Sigmoid colon (tissue), 7 donors: ENCODE data around the gene FHOD3. TPM values are rescaled to one million over a fixed set of nuclear protein-coding genes. Genes with fewer than 3 reads are reported as not detected.
A peak's percentile ranks its signal among the peaks of the same experiment; 100 is the strongest.

Source experiments
- DNase-seq: peaks from one replicate; pipeline ENCODE4 v3.0.0-alpha.2; 2019
- H3K27ac ChIP-seq, 4 donors: fragments of 200-600 bp; sonication (generic); one replicate each; pipeline ENCODE4 v1.5.1; 2016 to 2019; ENCODE audit warnings: mild to moderate bottlenecking in 1 of 4
- H3K27me3 ChIP-seq, 3 donors: fragments of 200-600 bp; sonication (generic); one replicate each; pipeline ENCODE4 v1.5.1; 2019; ENCODE audit warnings: mild to moderate bottlenecking in 1 of 3
- H3K36me3 ChIP-seq, 4 donors: fragments of 200-600 bp; sonication (generic); one replicate each; pipeline ENCODE4 v1.5.1; 2016 to 2019
- H3K4me1 ChIP-seq, 4 donors: fragments of 200-600 bp; sonication (generic); one replicate each; pipeline ENCODE4 v1.5.1; 2017 to 2019
- H3K4me3 ChIP-seq, 4 donors: fragments of 200-600 bp; sonication (generic); one replicate each; pipeline ENCODE4 v1.5.1; 2017 to 2019; ENCODE audit warnings: mild to moderate bottlenecking in 2 of 4, moderate library complexity in 1 of 4
- H3K9me3 ChIP-seq, 4 donors: fragments of 200-600 bp in 3 of 4; sonication (generic) in 3 of 4; one replicate each; pipeline versions ENCODE4 v1.5.1 to v1.6.1; 2013 to 2019
- CTCF ChIP-seq, 4 experiments: fragments of 450-650 bp in 3 of 4; fragments of 200-600 bp in 1 of 4; IDR thresholded peaks; one replicate each; pipeline ENCODE4 v1.5.1; 2016 to 2019; ENCODE audit warnings: antibody characterized with exemption in 4 of 4, mild to moderate bottlenecking in 3 of 4, moderate library complexity in 2 of 4
- EP300 ChIP-seq, 4 donors: sonication (generic); formaldehyde crosslinking; IDR thresholded peaks; one replicate each; pipeline ENCODE4 v1.6.1; 2017; ENCODE audit warnings: antibody characterized with exemption in 4 of 4
- POLR2A ChIP-seq, 2 donors: fragments of 450-650 bp; IDR thresholded peaks; one replicate each; pipeline ENCODE4 v1.6.1; 2016; ENCODE audit warnings: antibody characterized with exemption in 2 of 2, mild to moderate bottlenecking in 2 of 2, moderate library complexity in 2 of 2
- POLR2AphosphoS5 ChIP-seq, 4 donors: sonication (generic); formaldehyde crosslinking; IDR thresholded peaks; one replicate each; pipeline ENCODE4 v1.6.1; 2017; ENCODE audit warnings: antibody characterized with exemption in 4 of 4
- WGBS, 2 donors: extraction: QIAGEN DNeasy Blood & Tissue Kit; methylation state at CpG; one replicate each; pipeline ENCODE4 v1.1.7; 2013; 5-methylcytosine and 5-hydroxymethylcytosine counted together
- intact Hi-C: fragments of 100-400 bp; cut with DNase I; formaldehyde crosslinking; loops from one replicate; pipeline ENCODE4 v1.15.1; 2023
- polyA plus RNA-seq, 3 donors: library from polyadenylated mRNA; stranded (reverse); fragments of 200-250 nt; gene quantifications; one replicate each; pipeline ENCODE4 v1.2.3, GENCODE V29; 2013
- total RNA-seq, 4 donors: library from RNA; depleted of rRNA; stranded (reverse); fragments of >200 nt; gene quantifications; one replicate each; pipeline ENCODE4 v1.1.0, GENCODE V29; 2016
- donor health status: healthy with polysubstance abuse.
- donor health status: Bipolar disorder and iron deficiency.
- donor health status: healthy.

FHOD3 gene
- total and polyA plus RNA-seq, 7 donors = 1.2 to 24.9 (median 9.5) TPM

- Histone ChIP-seq H3K9me3 (no peaks in the 10 kb centered on the region), H3K27ac (no peak overlapping the region), H3K4me3 (no peak overlapping the region)
Measured at GRCh38 chr18:36708366-36708765, 410.9 kb downstream of the FHOD3 start.

GRCh38 chr18:36709315-36709714, 411.8 kb downstream of the FHOD3 start:
- TF ChIP-seq POLR2AphosphoS5 (IDR thresholded peaks at IDR 0.05) = no peak
- no peak for TF ChIP-seq EP300 (IDR thresholded peaks at IDR 0.05)
- TF ChIP-seq POLR2A (IDR thresholded peaks at IDR 0.05) = no peak
- no peak for TF ChIP-seq CTCF (IDR thresholded peaks at IDR 0.05)
- DNase-seq = no peak
- Histone ChIP-seq H3K27ac (no peak overlapping the region), H3K27me3 (no peaks in the 10 kb centered on the region), H3K4me1 (peaks cover 0 to 43% (median 35%) of the 10 kb centered on the region in 4 donors), H3K36me3 (peaks cover 0 to 4% (median 0%) of the 10 kb centered on the region in 4 donors), H3K4me3 (no peak overlapping the region), H3K9me3 (no peaks in the 10 kb centered on the region)
- 91 to 93% methylated on average over 6 of the region's 6 CpGs for WGBS, 2 donors
- intact Hi-C loops = no loop called here

More at GRCh38 chr18:36708366-36708765, 410.9 kb downstream of the FHOD3 start:
- H3K27me3 ChIP-seq = no peaks in the 10 kb centered on the region
- no peak for DNase-seq
- H3K36me3 ChIP-seq = peaks cover 0 to 4% (median 0%) of the 10 kb centered on the region in 4 donors
- peaks cover 0 to 46% (median 36%) of the 10 kb centered on the region in 4 donors for H3K4me1 ChIP-seq
- WGBS, 2 donors = 80 to 89% methylated on average over 4 of the region's 4 CpGs
- TF ChIP-seq POLR2AphosphoS5 (IDR thresholded peaks at IDR 0.05) = no peak
- TF ChIP-seq POLR2A (IDR thresholded peaks at IDR 0.05) = no peak
- TF ChIP-seq EP300 (IDR thresholded peaks at IDR 0.05) = no peak
- TF ChIP-seq CTCF (IDR thresholded peaks at IDR 0.05) = no peak
- intact Hi-C loops = no loop called here

- 80 to 81% methylated on average over 6 of the region's 6 CpGs for WGBS, 2 donors
- TF ChIP-seq CTCF (IDR thresholded peaks at IDR 0.05) (no peak), POLR2AphosphoS5 (IDR thresholded peaks at IDR 0.05) (no peak), EP300 (IDR thresholded peaks at IDR 0.05) (no peak), POLR2A (IDR thresholded peaks at IDR 0.05) (no peak)
- H3K27ac ChIP-seq = peak overlapping the region in 3 of 4 donors; percentile 32 to 70 (median 58)
- H3K4me1 ChIP-seq = peaks cover 0 to 25% (median 20%) of the 10 kb centered on the region in 4 donors
- H3K27me3 ChIP-seq = no peaks in the 10 kb centered on the region
- no peaks in the 10 kb centered on the region for H3K9me3 ChIP-seq
- H3K4me3 ChIP-seq = no peak overlapping the region
- no peak for DNase-seq
- intact Hi-C loops = no loop called here
- H3K36me3 ChIP-seq = peaks cover 0 to 4% (median 0%) of the 10 kb centered on the region in 4 donors
Measured at GRCh38 chr18:36711014-36711725, 413.7 kb downstream of the FHOD3 start.

- Histone ChIP-seq H3K36me3 (peaks cover 0 to 4% (median 0%) of the 10 kb centered on the region in 4 donors), H3K27me3 (no peaks in the 10 kb centered on the region), H3K9me3 (no peaks in the 10 kb centered on the region), H3K27ac (peak overlapping the region in 3 of 4 donors; percentile 32 to 70 (median 58)), H3K4me1 (peaks cover 0 to 21% (median 18%) of the 10 kb centered on the region in 4 donors), H3K4me3 (no peak overlapping the region)
- intact Hi-C loops = no loop called here
- DNase-seq = no peak
- peak in 2 of 4 donors; percentile 46 to 57 for TF ChIP-seq POLR2AphosphoS5 (IDR thresholded peaks at IDR 0.05)
- no peak for TF ChIP-seq EP300 (IDR thresholded peaks at IDR 0.05)
- WGBS, 2 donors = 71 to 75% methylated on average over 6 of the region's 6 CpGs
Measured at GRCh38 chr18:36711813-36712444, 414.4 kb downstream of the FHOD3 start.

GRCh38 chr18:36714476-36714875, 417.0 kb downstream of the FHOD3 start:
- Histone ChIP-seq H3K4me1 (peaks cover 0 to 21% (median 18%) of the 10 kb centered on the region in 4 donors), H3K27me3 (no peaks in the 10 kb centered on the region)

More at GRCh38 chr18:36714476-36714875, 417.0 kb downstream of the FHOD3 start:
- WGBS, 2 donors = 93 to 94% methylated on average over 3 of the region's 3 CpGs
- TF ChIP-seq POLR2AphosphoS5 (IDR thresholded peaks at IDR 0.05) (no peak), CTCF (IDR thresholded peaks at IDR 0.05) (no peak), POLR2A (IDR thresholded peaks at IDR 0.05) (no peak), EP300 (IDR thresholded peaks at IDR 0.05) (no peak)
- no peak overlapping the region for H3K4me3 ChIP-seq
- no peak overlapping the region for H3K27ac ChIP-seq
- intact Hi-C loops = no loop called here
- DNase-seq = no peak
- no peaks in the 10 kb centered on the region for H3K9me3 ChIP-seq
- peaks cover 0 to 4% (median 0%) of the 10 kb centered on the region in 4 donors for H3K36me3 ChIP-seq
